Measurements from ENCODE around the gene DFFB.
"Not testable (repeated sequence)": the region's sequence is repeated elsewhere in the genome, so short reads cannot be mapped to it uniquely, and the experiment has no call there.

The DFFB gene

GRCh38 chr1:3856923-3857790 lies at the start of gene DFFB, which contains the start of gene CEP104:
Gene DFFB, plus strand, starts transcription at chr1:3857476. Its CDS starts 128 bp downstream, at chr1:3857604.
Gene CEP104, minus strand, starts transcription at chr1:3857211. Its CDS starts 4,804 bp downstream, at chr1:3852407.
- peak; percentile 96 for DNase-seq (ENCODE audit: low spot score)

- DNase-seq (ENCODE audit: low spot score), result no peak
Observed at GRCh38 chr1:3807769-3808168, 49.5 kb upstream of the DFFB start.

- no peak for DNase-seq (ENCODE audit: low spot score)
Observed at GRCh38 chr1:3809680-3810079, 47.6 kb upstream of the DFFB start.

- DNase-seq (ENCODE audit: low spot score), result not testable (repeated sequence)
Observed at GRCh38 chr1:3810149-3810761, 47.0 kb upstream of the DFFB start.

- DNase-seq (ENCODE audit: low spot score), result no peak
Observed at GRCh38 chr1:3811595-3811911, 45.7 kb upstream of the DFFB start.

GRCh38 chr1:3814065-3814464 lies 43.2 kb upstream of the DFFB start:
- DNase-seq (ENCODE audit: low spot score), result no peak

GRCh38 chr1:3814771-3815561 lies 42.3 kb upstream of the DFFB start:
- no peak for DNase-seq (ENCODE audit: low spot score)

GRCh38 chr1:3816331-3817137 lies 40.7 kb upstream of the DFFB start:
- no peak for DNase-seq (ENCODE audit: low spot score)

- no peak for DNase-seq (ENCODE audit: low spot score)
Observed at GRCh38 chr1:3817138-3817740, 40.0 kb upstream of the DFFB start.

GRCh38 chr1:3817821-3818597 lies 39.3 kb upstream of the DFFB start:
- DNase-seq (ENCODE audit: low spot score), result no peak

GRCh38 chr1:3819771-3820200 lies 37.5 kb upstream of the DFFB start:
- DNase-seq (ENCODE audit: low spot score), result no peak

- DNase-seq (ENCODE audit: low spot score), result no peak
Observed at GRCh38 chr1:3820316-3820715, 37.0 kb upstream of the DFFB start.

GRCh38 chr1:3821004-3821403 lies 36.3 kb upstream of the DFFB start:
- no peak for DNase-seq (ENCODE audit: low spot score)

- no peak for DNase-seq (ENCODE audit: low spot score)
Observed at GRCh38 chr1:3821447-3821846, 35.8 kb upstream of the DFFB start.

GRCh38 chr1:3821908-3822307 lies 35.4 kb upstream of the DFFB start:
- DNase-seq (ENCODE audit: low spot score), result no peak

GRCh38 chr1:3822421-3822820 lies 34.9 kb upstream of the DFFB start:
- no peak for DNase-seq (ENCODE audit: low spot score)

- no peak for DNase-seq (ENCODE audit: low spot score)
Observed at GRCh38 chr1:3824650-3825049, 32.6 kb upstream of the DFFB start.

- DNase-seq (ENCODE audit: low spot score), result no peak
Observed at GRCh38 chr1:3825356-3825755, 31.9 kb upstream of the DFFB start.

GRCh38 chr1:3827813-3828307 lies 29.4 kb upstream of the DFFB start:
- DNase-seq (ENCODE audit: low spot score), result no peak

- DNase-seq (ENCODE audit: low spot score), result no peak
Observed at GRCh38 chr1:3828391-3828790, 28.9 kb upstream of the DFFB start.

Data from hematopoietic multipotent progenitor cell treated with erythropoietin and hydrocortisone succinate and interleukin-3 and kit ligand, for 15 days (in vitro differentiated cells).